H9 (cell line): ENCODE results near the gene ST6GALNAC1. TPM values are rescaled to one million over a fixed set of nuclear protein-coding genes. Genes with fewer than 3 reads are reported as not detected.

ENCODE experiments used
- DNase-seq: peaks from one replicate; pipeline ENCODE4 v3.0.0-alpha.2; 2017
- H2AFZ ChIP-seq: one replicate; pipeline ENCODE4 v1.6.1; 2013; ENCODE audit warnings: mild to moderate bottlenecking, low read length, control low read depth, moderate library complexity
- H2AK5ac ChIP-seq: 2 replicates; pipeline ENCODE4 v1.6.1; 2013; ENCODE audit warnings: low read length, control low read depth, mixed read lengths; ENCODE audit not compliant: insufficient read length
- H2BK120ac ChIP-seq: one replicate; pipeline ENCODE4 v1.6.1; 2013; ENCODE audit warnings: low read depth, mild to moderate bottlenecking, low read length, control low read depth, inconsistent platforms; ENCODE audit not compliant: poor library complexity, severe bottlenecking
- H2BK12ac ChIP-seq: 2 replicates; pipeline ENCODE4 v1.6.1; 2013; ENCODE audit warnings: low read length, control low read depth, mixed read lengths, low read depth; ENCODE audit not compliant: insufficient read length
- H2BK15ac ChIP-seq: 2 replicates; pipeline ENCODE4 v1.6.1; 2013; ENCODE audit warnings: low read depth, low read length, control low read depth
- H2BK20ac ChIP-seq: one replicate; pipeline ENCODE4 v1.6.1; 2013; ENCODE audit warnings: low read depth, mild to moderate bottlenecking, low read length, control low read depth, inconsistent platforms; ENCODE audit not compliant: poor library complexity, severe bottlenecking
- H2BK5ac ChIP-seq: 2 replicates; pipeline ENCODE4 v1.6.1; 2013; ENCODE audit warnings: low read length, control low read depth, mixed read lengths; ENCODE audit not compliant: insufficient read length
- H3K14ac ChIP-seq: 2 replicates; pipeline ENCODE4 v1.6.1; 2013; ENCODE audit warnings: low read length, control low read depth; ENCODE audit not compliant: insufficient read depth
- H3K18ac ChIP-seq: 2 replicates; pipeline ENCODE4 v1.6.1; 2013; ENCODE audit warnings: low read depth, mild to moderate bottlenecking, mixed read lengths, low read length, control low read depth; ENCODE audit not compliant: insufficient read length
- H3K23ac ChIP-seq: 2 replicates; pipeline ENCODE4 v1.6.1; 2013; ENCODE audit warnings: low read length, control low read depth, mixed read lengths, low read depth; ENCODE audit not compliant: insufficient read length
- H3K23me2 ChIP-seq: 2 replicates; pipeline ENCODE4 v1.6.1; 2013; ENCODE audit warnings: low read depth, mild to moderate bottlenecking, mixed read lengths, low read length, control low read depth; ENCODE audit not compliant: insufficient read length, poor library complexity, severe bottlenecking
- H3K27ac ChIP-seq: 2 replicates; pipeline ENCODE4 v1.5.1; 2013; ENCODE audit warnings: low read length, control low read depth, mixed read lengths, low read depth; ENCODE audit not compliant: insufficient read length
- H3K27me3 ChIP-seq: 2 replicates; pipeline ENCODE4 v1.6.1; 2013; ENCODE audit warnings: low read length, control low read depth, inconsistent platforms; ENCODE audit not compliant: insufficient read depth
- H3K4ac ChIP-seq: 2 replicates; pipeline ENCODE4 v1.6.1; 2013; ENCODE audit warnings: low read depth, mild to moderate bottlenecking, control low read depth, inconsistent platforms, low read length, moderate library complexity
- H3K4me1 ChIP-seq: 2 replicates; pipeline ENCODE4 v1.6.1; 2013; ENCODE audit warnings: low read length, control low read depth, inconsistent platforms; ENCODE audit not compliant: insufficient read depth
- H3K4me2 ChIP-seq: 2 replicates; pipeline ENCODE4 v1.6.1; 2013; ENCODE audit warnings: low read length, control low read depth, mixed read lengths; ENCODE audit not compliant: insufficient read length, insufficient read depth
- H3K56ac ChIP-seq: 2 replicates; pipeline ENCODE4 v1.6.1; 2013; ENCODE audit warnings: low read depth, mild to moderate bottlenecking, mixed read lengths, low read length, control low read depth; ENCODE audit not compliant: insufficient read length
- H3K79me1 ChIP-seq: 2 replicates; pipeline ENCODE4 v1.6.1; 2013; ENCODE audit warnings: low read depth, mild to moderate bottlenecking, moderate library complexity, low read length, control low read depth, inconsistent platforms; ENCODE audit not compliant: insufficient read depth, poor library complexity, severe bottlenecking
- H3K79me2 ChIP-seq: 2 replicates; pipeline ENCODE4 v1.6.1; 2013; ENCODE audit warnings: low read length, control low read depth, inconsistent platforms; ENCODE audit not compliant: insufficient read depth
- H3K9ac ChIP-seq: 2 replicates; pipeline ENCODE4 v1.6.1; 2013; ENCODE audit warnings: low read length, control low read depth, mixed read lengths; ENCODE audit not compliant: insufficient read length; ENCODE audit errors: extremely low read depth
- H3K9me3 ChIP-seq: one replicate; pipeline ENCODE4 v1.6.1; 2013; ENCODE audit warnings: low read depth, low read length, inconsistent platforms; ENCODE audit not compliant: control insufficient read depth
- H3T11ph ChIP-seq: one replicate; pipeline ENCODE4 v1.6.1; 2013; ENCODE audit warnings: mild to moderate bottlenecking, low read length, control low read depth, inconsistent platforms
- H4K20me1 ChIP-seq: one replicate; pipeline ENCODE4 v1.6.1; 2013; ENCODE audit not compliant: control insufficient read depth, insufficient read length, insufficient read depth
- H4K5ac ChIP-seq: 2 replicates; pipeline ENCODE4 v1.6.1; 2013; ENCODE audit warnings: low read depth, mild to moderate bottlenecking, mixed read lengths, low read length, control low read depth; ENCODE audit not compliant: insufficient read length
- H4K8ac ChIP-seq: replicated peaks from 2 replicates; pipeline ENCODE4 v1.6.1; 2013; ENCODE audit warnings: low read length, control low read depth, mixed read lengths, low read depth; ENCODE audit not compliant: insufficient read length
- H4K91ac ChIP-seq: 2 replicates; pipeline ENCODE4 v1.6.1; 2013; ENCODE audit warnings: low read depth, mild to moderate bottlenecking, moderate library complexity, mixed read lengths, low read length, control low read depth; ENCODE audit not compliant: insufficient read length
- H3K27ac Mint-ChIP-seq, 3 experiments: 2 replicates in 2 of 3; 3 replicates in 1 of 3; pipeline ENCODE4 v1.8.0; 2020 to 2021; ENCODE audit warnings: mixed read lengths in 3 of 3, mild to moderate bottlenecking in 1 of 3, moderate library complexity in 1 of 3
- H3K27me3 Mint-ChIP-seq: 2 replicates; pipeline ENCODE4 v1.8.0; 2021; ENCODE audit warnings: low read depth, mild to moderate bottlenecking, moderate library complexity, mixed read lengths
- H3K36me3 Mint-ChIP-seq, 3 experiments: 2 replicates in 2 of 3; 3 replicates in 1 of 3; pipeline ENCODE4 v1.8.0; 2020 to 2021; ENCODE audit warnings: low read depth in 3 of 3, mixed read lengths in 3 of 3; ENCODE audit not compliant: insufficient read depth in 1 of 3
- H3K4me1 Mint-ChIP-seq, 2 experiments: 2 replicates each; pipeline ENCODE4 v1.8.0; 2020; ENCODE audit warnings: mixed read lengths in 2 of 2
- H3K4me3 Mint-ChIP-seq, 2 experiments: 2 replicates in 1 of 2; 3 replicates in 1 of 2; pipeline ENCODE4 v1.8.0; 2020 to 2021; ENCODE audit warnings: mild to moderate bottlenecking in 2 of 2, mixed read lengths in 2 of 2, moderate library complexity in 1 of 2
- H3K9me3 Mint-ChIP-seq, 2 experiments: 2 replicates in 1 of 2; 3 replicates in 1 of 2; pipeline ENCODE4 v1.8.0; 2020; ENCODE audit warnings: mild to moderate bottlenecking in 2 of 2, mixed read lengths in 2 of 2, moderate library complexity in 1 of 2
- CTCF ChIP-seq: fragments of 200-600 bp; sonication (generic); conservative IDR thresholded peaks from 3 replicates; pipeline ENCODE4 v1.8.0; 2021; ENCODE audit warnings: antibody characterized with exemption, mild to moderate bottlenecking
- WGBS: extraction: QIAGEN DNeasy Blood & Tissue Kit; methylation state at CpG from one replicate; pipeline ENCODE4 v1.1.7; 2013; ENCODE audit warnings: missing lambda C conversion rate, low lambda C conversion rate, mixed read lengths; ENCODE audit not compliant: insufficient read length; ENCODE audit errors: extremely low coverage; 5-methylcytosine and 5-hydroxymethylcytosine counted together
- total RNA-seq: library from RNA; stranded (reverse); gene quantifications from 2 replicates; pipeline ENCODE4 v1.2.1, GENCODE V29; 2021

Gene ST6GALNAC1
- total RNA-seq, 1 experiment from 2014 or later: not detected

- Mint-ChIP-seq H3K9me3 (no peaks in the 10 kb centered on the region), H3K27me3 (peaks cover 5% of the 10 kb centered on the region), H3K27ac (no peak overlapping the region), H3K4me1 (no peaks in the 10 kb centered on the region), H3K4me3 (no peak overlapping the region), H3K36me3 (no peaks in the 10 kb centered on the region)
- H4K91ac ChIP-seq: no peak overlapping the region
- no peaks in the 10 kb centered on the region for H3K23me2 ChIP-seq
- H3K4me1 ChIP-seq: no peaks in the 10 kb centered on the region; the same call in 1 of the 2 replicates
- no peaks in the 10 kb centered on the region for H3K79me1 ChIP-seq
- H4K5ac ChIP-seq: no peak overlapping the region
- no peak overlapping the region for H3T11ph ChIP-seq
- TF ChIP-seq CTCF: no peak
- H3K14ac ChIP-seq: no peak overlapping the region
- no CpG with 5 or more reads among the region's 1 CpG for WGBS
- no peak overlapping the region for H2BK120ac ChIP-seq
- no peak overlapping the region for H2BK12ac ChIP-seq
- H3K9ac ChIP-seq: no peak overlapping the region
- no peaks in the 10 kb centered on the region for H3K27me3 ChIP-seq
- H3K27ac ChIP-seq: no peak overlapping the region
- no peak overlapping the region for H2AK5ac ChIP-seq
- H4K20me1 ChIP-seq: no peaks in the 10 kb centered on the region
- no peaks in the 10 kb centered on the region for H3K9me3 ChIP-seq
- no peak overlapping the region for H2BK20ac ChIP-seq
- no peak overlapping the region for H4K8ac ChIP-seq
- DNase-seq: no peak
- no peak overlapping the region for H2AFZ ChIP-seq
- H3K56ac ChIP-seq: no peak overlapping the region
- H3K4me2 ChIP-seq: no peak overlapping the region
- no peaks in the 10 kb centered on the region for H3K79me2 ChIP-seq
- no peak overlapping the region for H2BK5ac ChIP-seq
- no peak overlapping the region for H3K23ac ChIP-seq
- no peak overlapping the region for H3K18ac ChIP-seq
- no peak overlapping the region for H3K4ac ChIP-seq
- H2BK15ac ChIP-seq: no peak overlapping the region
Measured at GRCh38 chr17:76646712-76647111, 3.2 kb upstream of the ST6GALNAC1 start.
